ENCODE results near the gene HSD17B1.

DNA sequence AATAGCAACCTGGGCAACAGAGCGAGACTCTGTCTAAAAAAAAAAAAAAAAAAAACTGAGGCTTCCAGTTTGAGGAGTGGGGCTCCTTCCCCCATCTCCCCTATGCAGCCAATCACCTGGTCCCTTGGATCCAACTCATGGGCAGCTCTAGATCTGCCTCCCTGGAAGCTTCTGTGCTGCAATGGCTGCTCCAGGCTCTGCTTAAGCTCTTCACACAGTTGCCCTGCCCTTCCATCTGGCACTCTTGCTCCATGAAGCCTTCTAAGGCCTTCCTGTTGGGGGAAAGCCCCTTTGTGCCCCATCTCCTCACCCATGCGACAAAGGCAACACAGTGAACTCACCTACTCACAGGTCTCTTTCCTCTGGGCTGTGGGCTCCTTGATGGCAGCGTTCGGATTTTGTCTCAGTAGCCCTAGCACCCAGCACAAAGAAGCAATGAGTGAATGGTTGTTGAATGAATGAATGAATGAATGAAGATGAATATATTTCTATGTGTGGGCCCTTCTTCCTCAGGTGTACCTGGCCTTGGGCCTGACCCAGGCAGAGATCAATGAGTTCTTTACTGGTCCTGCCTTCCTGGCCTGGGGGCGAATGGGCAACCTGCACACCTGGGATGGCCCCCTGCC lies 14.8 kb upstream of the HSD17B1 start:
- TF ChIP-seq HNRNPH1 (optimal IDR thresholded peaks at IDR 0.05; ENCODE audit: low read depth, low read length) = no peak
- no peak for TF ChIP-seq ELF1 (CRISPR knock-in tag; IDR thresholded peaks at IDR 0.05)
- TF ChIP-seq ZFX (CRISPR knock-in tag; IDR thresholded peaks at IDR 0.05; ENCODE audit: low read depth) = no peak
- TF ChIP-seq LCORL (IDR thresholded peaks at IDR 0.05) = no peak
- no peak for TF ChIP-seq LCORL (CRISPR knock-in tag; IDR thresholded peaks at IDR 0.05)
- TF ChIP-seq ZNF138 (CRISPR knock-in tag; IDR thresholded peaks at IDR 0.05; ENCODE audit: low read depth) = no peak
- TF ChIP-seq ZNF747 (CRISPR knock-in tag; IDR thresholded peaks at IDR 0.05; ENCODE audit: borderline replicate concordance) = no peak
- no peak; the same call in 1 of the 2 replicates for TF ChIP-seq POLR2AphosphoS5 (IDR thresholded peaks at IDR 0.05; ENCODE audit: low read depth, low read length)
- no peak for TF ChIP-seq SMC3 (IDR thresholded peaks at IDR 0.05; ENCODE audit: low read length)
